HEK293 (cell line): Measurements from ENCODE around the gene ZNHIT2.

Source experiments
- HOXA7 ChIP-seq: sonication (generic); formaldehyde crosslinking; IDR thresholded peaks from 2 replicates; pipeline ENCODE4 v1.8.1; 2022; ENCODE audit warnings: missing genetic modification reagents, borderline replicate concordance
- RBAK ChIP-seq: fragments of 450-650 bp; formaldehyde crosslinking; IDR thresholded peaks from 2 replicates; pipeline ENCODE4 v1.5.1; 2016; ENCODE audit warnings: missing biosample characterization, missing genetic modification characterization
- SALL2 ChIP-seq: fragments of 450-650 bp; formaldehyde crosslinking; IDR thresholded peaks from 2 replicates; pipeline ENCODE4 v1.5.0; 2017; ENCODE audit warnings: missing biosample characterization, mild to moderate bottlenecking, missing genetic modification characterization, borderline replicate concordance
- ZBTB21 ChIP-seq: fragments of 450-650 bp; formaldehyde crosslinking; IDR thresholded peaks from 2 replicates; pipeline ENCODE4 v1.5.1; 2017; ENCODE audit warnings: missing biosample characterization, missing genetic modification characterization
- ZNF248 ChIP-seq: fragments of 450-650 bp; formaldehyde crosslinking; IDR thresholded peaks from 2 replicates; pipeline ENCODE4 v1.5.1; 2017; ENCODE audit warnings: missing biosample characterization, missing genetic modification characterization
- ZNF354C ChIP-seq: fragments of 450-650 bp; formaldehyde crosslinking; IDR thresholded peaks from 2 replicates; pipeline ENCODE4 v1.5.1; 2016; ENCODE audit warnings: missing biosample characterization, missing genetic modification characterization, low read depth, borderline replicate concordance
- ZNF558 ChIP-seq: fragments of 450-650 bp; formaldehyde crosslinking; IDR thresholded peaks from 2 replicates; pipeline ENCODE4 v1.5.1; 2016; ENCODE audit warnings: missing biosample characterization, missing genetic modification characterization
- ZNF670 ChIP-seq: fragments of 450-650 bp; formaldehyde crosslinking; IDR thresholded peaks from 2 replicates; pipeline ENCODE4 v1.5.1; 2016; ENCODE audit warnings: missing biosample characterization, missing genetic modification characterization, low read depth
- TF ChIP-seq, protein P1 (sequence below): fragments of 450-650 bp; formaldehyde crosslinking; IDR thresholded peaks from 2 replicates; pipeline ENCODE4 v1.5.1; 2016; ENCODE audit warnings: missing biosample characterization, missing genetic modification characterization
- TF ChIP-seq, protein P2 (sequence below): fragments of 450-650 bp; formaldehyde crosslinking; IDR thresholded peaks from 2 replicates; pipeline ENCODE4 v1.5.1; 2016; ENCODE audit warnings: missing biosample characterization, missing genetic modification characterization
- TF ChIP-seq, protein P3 (sequence below): sonication (generic); formaldehyde crosslinking; IDR thresholded peaks from 2 replicates; pipeline ENCODE4 v1.8.1; 2022; ENCODE audit warnings: mild to moderate bottlenecking, moderate library complexity, missing genetic modification reagents
- TF ChIP-seq, protein P4 (sequence below): fragments of 450-650 bp; formaldehyde crosslinking; IDR thresholded peaks from 2 replicates; pipeline ENCODE4 v1.5.1; 2016; ENCODE audit warnings: missing biosample characterization, missing genetic modification characterization

DNA sequence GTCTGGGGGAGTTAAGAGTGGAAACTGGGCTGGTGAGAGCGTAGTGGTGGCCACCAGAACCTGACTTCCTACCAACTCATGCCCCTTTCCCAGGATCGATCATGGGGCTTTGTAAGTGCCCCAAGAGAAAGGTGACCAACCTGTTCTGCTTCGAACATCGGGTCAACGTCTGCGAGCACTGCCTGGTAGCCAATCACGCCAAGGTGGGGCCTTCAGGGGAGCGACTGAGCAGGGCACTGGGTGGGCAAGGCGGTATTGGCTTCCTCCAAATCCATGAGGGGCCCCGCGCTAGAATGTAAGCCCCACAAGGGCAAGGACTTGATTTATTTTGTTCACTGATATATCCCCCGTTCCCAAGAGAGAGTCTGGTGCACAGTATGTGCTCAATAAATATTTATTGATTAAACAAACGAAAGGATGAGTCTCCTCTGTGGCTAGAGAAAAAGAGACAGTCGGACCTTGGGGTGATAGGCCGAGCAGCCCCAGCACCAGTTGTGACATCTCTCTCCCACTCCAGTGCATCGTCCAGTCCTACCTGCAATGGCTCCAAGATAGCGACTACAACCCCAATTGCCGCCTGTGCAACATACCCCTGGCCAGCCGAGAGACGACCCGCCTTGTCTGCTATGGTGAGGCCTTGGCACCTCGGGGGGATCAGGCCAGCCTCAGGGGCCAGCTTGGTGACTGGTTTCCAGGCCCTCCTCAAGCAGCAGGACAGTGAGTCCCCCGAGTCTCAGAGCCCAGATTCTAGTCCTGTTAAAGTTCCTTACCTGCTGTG lies 32.7 kb downstream of the ZNHIT2 start:
- TF ChIP-seq, protein P1, sequence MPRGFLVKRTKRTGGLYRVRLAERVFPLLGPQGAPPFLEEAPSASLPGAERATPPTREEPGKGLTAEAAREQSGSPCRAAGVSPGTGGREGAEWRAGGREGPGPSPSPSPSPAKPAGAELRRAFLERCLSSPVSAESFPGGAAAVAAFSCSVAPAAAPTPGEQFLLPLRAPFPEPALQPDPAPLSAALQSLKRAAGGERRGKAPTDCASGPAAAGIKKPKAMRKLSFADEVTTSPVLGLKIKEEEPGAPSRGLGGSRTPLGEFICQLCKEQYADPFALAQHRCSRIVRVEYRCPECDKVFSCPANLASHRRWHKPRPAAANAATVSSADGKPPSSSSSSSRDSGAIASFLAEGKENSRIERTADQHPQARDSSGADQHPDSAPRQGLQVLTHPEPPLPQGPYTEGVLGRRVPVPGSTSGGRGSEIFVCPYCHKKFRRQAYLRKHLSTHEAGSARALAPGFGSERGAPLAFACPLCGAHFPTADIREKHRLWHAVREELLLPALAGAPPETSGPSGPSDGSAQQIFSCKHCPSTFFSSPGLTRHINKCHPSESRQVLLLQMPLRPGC (tag by site-specific recombination), result no peak
- TF ChIP-seq, protein P2, sequence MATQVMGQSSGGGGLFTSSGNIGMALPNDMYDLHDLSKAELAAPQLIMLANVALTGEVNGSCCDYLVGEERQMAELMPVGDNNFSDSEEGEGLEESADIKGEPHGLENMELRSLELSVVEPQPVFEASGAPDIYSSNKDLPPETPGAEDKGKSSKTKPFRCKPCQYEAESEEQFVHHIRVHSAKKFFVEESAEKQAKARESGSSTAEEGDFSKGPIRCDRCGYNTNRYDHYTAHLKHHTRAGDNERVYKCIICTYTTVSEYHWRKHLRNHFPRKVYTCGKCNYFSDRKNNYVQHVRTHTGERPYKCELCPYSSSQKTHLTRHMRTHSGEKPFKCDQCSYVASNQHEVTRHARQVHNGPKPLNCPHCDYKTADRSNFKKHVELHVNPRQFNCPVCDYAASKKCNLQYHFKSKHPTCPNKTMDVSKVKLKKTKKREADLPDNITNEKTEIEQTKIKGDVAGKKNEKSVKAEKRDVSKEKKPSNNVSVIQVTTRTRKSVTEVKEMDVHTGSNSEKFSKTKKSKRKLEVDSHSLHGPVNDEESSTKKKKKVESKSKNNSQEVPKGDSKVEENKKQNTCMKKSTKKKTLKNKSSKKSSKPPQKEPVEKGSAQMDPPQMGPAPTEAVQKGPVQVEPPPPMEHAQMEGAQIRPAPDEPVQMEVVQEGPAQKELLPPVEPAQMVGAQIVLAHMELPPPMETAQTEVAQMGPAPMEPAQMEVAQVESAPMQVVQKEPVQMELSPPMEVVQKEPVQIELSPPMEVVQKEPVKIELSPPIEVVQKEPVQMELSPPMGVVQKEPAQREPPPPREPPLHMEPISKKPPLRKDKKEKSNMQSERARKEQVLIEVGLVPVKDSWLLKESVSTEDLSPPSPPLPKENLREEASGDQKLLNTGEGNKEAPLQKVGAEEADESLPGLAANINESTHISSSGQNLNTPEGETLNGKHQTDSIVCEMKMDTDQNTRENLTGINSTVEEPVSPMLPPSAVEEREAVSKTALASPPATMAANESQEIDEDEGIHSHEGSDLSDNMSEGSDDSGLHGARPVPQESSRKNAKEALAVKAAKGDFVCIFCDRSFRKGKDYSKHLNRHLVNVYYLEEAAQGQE, result no peak
- TF ChIP-seq ZNF670 (no peak), ZNF558 (tag by site-specific recombination) (no peak), ZNF354C (tag by site-specific recombination) (no peak), HOXA7 (CRISPR knock-in tag) (no peak), RBAK (no peak), ZBTB21 (tag by site-specific recombination) (no peak), SALL2 (tag by site-specific recombination) (no peak), ZNF248 (tag by site-specific recombination) (no peak)
- TF ChIP-seq, protein P3, sequence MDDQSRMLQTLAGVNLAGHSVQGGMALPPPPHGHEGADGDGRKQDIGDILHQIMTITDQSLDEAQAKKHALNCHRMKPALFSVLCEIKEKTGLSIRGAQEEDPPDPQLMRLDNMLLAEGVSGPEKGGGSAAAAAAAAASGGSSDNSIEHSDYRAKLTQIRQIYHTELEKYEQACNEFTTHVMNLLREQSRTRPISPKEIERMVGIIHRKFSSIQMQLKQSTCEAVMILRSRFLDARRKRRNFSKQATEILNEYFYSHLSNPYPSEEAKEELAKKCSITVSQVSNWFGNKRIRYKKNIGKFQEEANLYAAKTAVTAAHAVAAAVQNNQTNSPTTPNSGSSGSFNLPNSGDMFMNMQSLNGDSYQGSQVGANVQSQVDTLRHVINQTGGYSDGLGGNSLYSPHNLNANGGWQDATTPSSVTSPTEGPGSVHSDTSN (CRISPR knock-in tag), result no peak
- TF ChIP-seq, protein P4, sequence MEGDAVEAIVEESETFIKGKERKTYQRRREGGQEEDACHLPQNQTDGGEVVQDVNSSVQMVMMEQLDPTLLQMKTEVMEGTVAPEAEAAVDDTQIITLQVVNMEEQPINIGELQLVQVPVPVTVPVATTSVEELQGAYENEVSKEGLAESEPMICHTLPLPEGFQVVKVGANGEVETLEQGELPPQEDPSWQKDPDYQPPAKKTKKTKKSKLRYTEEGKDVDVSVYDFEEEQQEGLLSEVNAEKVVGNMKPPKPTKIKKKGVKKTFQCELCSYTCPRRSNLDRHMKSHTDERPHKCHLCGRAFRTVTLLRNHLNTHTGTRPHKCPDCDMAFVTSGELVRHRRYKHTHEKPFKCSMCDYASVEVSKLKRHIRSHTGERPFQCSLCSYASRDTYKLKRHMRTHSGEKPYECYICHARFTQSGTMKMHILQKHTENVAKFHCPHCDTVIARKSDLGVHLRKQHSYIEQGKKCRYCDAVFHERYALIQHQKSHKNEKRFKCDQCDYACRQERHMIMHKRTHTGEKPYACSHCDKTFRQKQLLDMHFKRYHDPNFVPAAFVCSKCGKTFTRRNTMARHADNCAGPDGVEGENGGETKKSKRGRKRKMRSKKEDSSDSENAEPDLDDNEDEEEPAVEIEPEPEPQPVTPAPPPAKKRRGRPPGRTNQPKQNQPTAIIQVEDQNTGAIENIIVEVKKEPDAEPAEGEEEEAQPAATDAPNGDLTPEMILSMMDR (tag by site-specific recombination), result no peak
